HG02870 (cell line): Measurements from ENCODE around the gene ATP2C2.
"Not testable (repeated sequence)": the region's sequence is repeated elsewhere in the genome, so short reads cannot be mapped to it uniquely, and the experiment has no call there.

Experiments
- ATAC-seq: cut with Tn5 transposase; IDR thresholded peaks from one replicate; pipeline ENCODE4 v1.9.1; 2021; ENCODE audit warnings: mild to moderate bottlenecking, moderate library complexity; ENCODE audit not compliant: unreplicated experiment

The ATP2C2 gene

DNA sequence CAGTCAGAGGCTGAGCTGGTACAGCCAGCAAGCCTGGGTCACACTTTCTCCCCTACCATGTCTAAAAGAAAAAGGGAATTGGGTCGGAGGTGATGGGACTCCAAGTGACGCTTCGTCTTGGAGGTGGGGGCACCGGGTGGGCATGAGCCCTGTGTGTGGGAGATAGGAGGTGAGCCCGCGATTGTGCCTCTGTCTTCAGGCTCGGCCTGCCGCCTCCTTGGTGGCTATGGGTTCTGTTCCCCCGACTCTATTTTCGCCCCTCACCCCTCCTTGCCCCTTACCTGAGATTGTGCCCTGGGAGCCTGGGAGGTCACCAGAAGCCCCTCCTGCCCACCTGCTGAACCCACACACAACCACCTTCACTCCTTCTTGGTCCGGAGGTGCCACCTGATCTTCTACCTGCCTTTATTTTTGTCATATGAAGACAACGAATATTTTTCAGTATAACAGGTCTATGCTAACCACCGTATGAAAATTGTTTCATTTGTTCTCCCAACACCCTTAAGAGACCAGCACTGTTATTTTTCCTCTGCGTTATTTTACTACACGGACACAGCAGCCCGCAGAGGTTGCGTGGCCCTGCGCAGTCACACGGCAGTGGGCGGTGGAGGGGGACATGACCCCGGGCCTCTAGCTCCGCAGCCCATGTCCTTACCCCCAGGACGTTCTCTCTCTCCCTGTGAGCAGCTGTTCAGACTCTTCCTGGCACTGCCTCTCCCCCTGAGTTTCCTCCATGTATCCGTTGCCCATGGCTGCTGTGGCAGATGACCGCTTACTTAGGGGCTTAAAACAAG lies 49.9 kb downstream of the ATP2C2 start:
- no peak for ATAC-seq

DNA sequence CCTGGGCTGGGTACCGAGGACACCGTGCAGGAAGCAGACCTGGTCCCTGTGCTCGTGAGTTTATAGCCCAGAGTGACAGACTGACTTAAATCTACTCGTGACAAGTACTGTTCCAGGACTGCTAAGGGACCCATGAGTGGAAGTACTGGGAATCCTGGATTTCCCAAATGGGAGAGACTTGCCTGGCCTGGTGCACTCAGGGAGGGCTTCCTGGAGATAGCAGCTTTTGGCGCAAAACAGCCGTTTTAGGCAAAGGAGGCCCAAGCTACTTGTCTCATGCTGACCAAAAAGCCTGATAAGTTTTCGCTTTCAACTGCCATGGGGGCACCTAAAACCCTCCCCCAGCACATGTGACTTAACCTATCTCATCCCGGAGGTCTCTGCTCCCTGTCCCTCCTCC lies 51.4 kb downstream of the ATP2C2 start:
- no peak for ATAC-seq

DNA sequence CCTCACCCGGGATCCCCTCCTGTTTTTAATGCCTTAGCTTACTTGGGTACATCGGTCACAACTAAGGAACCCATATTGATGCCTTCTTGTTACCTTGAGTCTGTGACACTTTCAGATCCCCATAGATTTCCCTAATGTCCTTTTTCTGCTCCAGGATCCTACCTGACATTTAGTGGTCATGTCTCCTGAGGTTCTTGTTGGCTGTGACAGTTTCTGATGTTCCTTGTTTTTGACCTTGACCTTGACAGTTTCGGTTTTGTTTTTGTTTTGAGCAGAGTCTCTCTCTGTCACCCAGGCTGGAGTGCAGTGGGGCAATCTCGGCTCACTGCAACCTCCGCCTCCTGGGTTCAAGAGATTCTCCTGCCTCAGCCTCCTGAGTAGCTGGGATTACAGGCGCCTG lies 52.2 kb downstream of the ATP2C2 start:
- ATAC-seq, result not testable (repeated sequence)

DNA sequence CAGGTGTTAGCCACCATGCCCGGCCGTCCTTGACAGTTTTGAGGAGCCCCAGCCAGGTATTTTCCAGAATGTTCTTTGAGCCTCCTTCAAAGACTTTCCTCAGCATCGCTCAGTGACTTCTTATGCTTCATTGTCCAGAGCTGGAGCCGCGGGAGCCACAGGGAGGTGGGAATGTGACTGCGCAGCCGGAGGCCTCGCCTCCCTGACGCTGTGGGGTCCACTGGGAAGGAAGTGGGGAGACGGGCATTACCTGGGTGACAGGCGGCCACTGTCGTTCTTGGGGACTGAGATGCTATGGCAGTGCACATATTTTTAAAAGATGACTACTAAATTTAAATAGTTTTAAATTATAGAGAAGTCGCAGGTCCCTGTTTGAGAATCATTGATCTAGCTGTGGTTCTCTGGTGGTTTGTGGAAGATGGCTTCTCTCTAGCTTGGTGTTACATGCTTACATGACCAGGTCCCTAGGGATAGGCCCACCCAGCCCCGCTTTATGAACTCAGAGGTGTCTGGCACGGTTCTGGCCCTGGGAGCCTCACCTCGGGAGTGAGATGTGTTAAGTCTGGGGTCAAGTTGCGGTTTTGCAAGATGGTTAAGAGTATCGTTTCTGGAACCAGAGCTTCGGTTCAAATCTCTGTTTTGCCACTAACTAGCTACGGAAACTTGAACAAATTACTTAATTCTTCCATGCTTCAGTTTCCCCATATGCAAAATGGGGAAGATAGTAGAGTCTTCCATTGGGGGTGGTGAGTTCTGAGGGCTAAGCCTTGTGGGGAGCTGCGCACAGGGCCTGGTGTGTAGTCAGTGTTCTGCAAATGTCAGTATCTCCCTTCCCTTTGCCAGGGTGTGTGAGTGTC lies 53.0 kb downstream of the ATP2C2 start:
- no peak for ATAC-seq

DNA sequence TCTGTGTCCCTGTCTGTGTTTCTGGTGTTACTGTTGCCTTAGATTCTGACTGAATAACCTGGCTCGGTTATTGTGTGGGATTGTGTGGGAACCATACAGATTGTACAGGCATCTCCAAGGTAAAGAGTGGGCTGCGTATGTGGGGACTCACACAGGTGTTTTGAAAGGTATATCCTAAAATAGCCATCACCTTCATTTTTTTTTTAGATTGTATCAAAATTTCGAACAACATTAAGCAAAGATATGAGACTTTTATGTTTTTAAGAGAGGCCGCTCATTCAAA lies 53.5 kb downstream of the ATP2C2 start:
- no peak for ATAC-seq

DNA sequence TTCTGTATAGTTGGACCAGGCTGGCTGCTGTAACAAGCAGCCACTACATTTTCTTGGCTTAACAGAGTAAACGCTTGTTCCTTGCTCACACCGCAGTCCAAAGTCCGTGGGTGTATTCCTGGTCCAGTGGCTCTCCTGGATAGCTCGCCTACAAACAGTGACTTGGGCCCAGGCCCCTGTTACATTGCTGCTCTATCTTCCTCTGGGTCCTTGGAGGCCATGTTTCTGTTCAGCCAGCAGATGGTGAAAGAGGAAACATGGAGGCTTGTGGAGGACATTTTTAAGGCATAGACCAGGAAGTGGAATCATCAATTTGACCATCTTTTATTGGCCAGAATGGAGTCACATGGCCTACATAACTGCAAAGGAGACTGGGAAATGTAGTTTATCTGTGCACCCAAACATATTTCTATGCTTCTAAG lies 55.1 kb downstream of the ATP2C2 start:
- no peak for ATAC-seq

DNA sequence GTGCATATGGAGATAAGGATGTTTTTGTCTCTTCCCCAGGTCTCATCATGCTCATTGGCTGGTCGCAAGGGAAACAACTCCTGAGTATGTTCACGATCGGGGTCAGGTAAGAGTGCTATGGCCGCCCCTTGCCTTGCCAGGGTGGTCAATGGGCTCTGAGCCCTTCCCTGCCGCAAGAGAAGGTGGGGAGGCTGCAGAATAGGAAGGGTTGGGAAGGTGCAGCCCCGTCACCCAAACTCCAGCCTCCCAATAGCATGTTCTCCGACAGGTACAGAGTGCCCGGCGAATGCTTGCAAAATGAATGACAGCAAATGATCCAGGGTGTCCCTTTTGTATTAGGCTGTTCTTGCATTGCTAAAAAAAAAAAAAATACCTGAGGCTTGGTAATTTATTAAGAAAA lies 57.4 kb downstream of the ATP2C2 start:
- no peak for ATAC-seq

DNA sequence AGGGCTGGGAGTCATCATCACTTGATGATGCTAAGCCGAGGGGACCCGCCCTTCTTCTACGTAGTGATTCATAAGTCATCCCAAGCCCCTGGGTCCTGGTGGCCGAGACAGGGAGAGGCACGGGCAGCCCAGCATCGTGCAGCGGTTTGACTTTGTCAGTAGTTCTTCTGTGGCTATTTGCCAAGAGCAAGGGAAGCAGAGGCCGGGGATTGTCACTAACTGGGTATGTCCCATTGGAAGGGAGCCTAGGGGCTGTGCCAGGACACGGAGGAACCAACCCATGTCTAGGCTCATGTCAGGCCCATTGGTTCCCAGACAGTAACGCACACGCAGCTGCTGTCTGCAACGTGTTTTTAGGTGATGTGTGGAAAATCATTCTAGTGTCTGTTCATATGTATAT lies 58.5 kb downstream of the ATP2C2 start:
- ATAC-seq, result no peak

DNA sequence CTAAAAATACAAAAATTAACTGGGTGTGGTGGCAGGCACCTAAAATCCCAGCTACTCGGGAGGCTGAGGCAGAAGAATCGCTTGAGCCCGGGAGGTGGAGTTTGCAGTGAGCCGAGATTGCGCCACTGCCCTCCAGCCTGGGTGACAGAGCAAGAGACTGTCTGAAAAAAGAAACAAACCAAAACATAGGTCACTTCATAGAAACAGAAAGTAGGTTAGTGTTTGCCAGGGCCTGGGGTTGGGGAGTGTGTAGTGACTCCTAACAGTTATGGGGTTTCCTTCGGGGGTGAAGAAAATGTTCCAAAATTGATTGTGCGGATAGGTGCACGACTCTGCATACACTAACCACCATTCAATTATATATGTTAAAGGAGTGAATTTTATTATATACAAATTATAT lies 59.2 kb downstream of the ATP2C2 start:
- ATAC-seq, result no peak

DNA sequence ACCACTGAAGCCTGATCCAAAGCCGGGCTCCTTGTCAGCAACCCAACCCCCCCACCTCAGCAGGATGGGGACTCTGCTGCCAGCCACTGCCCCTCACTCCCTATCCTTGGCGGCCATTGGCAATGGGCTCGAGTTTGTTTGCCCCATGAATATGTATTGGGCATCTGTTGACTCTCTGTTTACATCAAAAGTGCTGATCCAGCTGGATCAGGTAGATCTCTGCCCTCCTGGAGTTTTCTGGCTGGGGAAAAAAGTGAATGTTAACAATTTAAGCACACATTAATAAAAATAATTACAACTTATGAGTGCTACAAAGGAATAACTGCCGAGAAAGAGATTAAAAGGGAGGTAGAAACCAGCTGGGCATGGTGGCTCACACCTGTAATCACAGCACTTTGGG lies 62.5 kb downstream of the ATP2C2 start:
- ATAC-seq, result no peak

DNA sequence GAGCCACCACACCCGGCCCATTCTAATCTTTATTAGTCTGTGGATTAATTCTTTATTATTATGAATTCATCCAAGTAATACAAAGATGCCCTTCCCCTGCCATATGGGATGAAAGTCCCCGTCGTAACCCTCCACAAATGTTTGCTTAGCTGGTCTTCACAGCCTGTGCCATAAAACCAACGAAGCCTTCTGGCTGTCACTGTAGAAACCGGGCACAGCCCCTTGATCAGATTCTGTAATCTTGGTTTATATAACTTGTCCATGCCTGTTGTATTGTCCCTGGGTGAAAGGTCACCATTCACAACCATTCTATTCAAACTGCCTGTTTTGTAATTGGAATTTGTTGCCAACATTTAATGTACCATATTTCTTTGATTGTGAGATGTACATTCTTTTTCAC lies 66.5 kb downstream of the ATP2C2 start:
- no peak for ATAC-seq

DNA sequence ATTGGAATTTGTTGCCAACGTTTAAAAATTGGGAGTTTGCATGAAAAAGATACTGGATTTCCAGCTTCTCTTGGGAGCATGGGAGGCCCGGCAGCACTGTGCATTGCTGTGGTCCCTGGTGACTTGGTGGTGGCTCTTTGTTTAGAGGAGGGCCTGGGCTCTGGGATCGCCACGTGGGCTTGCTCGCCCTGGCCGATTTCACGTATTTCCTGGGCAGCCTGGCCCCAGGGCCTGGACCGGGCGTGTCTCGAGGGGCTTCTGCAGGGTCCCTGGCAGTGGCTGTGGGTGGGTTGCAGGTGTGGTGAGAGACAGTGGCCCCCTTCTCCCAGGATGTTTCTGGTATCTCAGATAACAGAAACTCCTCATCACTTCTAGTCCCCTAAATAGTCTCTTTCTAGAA lies 67.9 kb downstream of the ATP2C2 start:
- ATAC-seq, result no peak

DNA sequence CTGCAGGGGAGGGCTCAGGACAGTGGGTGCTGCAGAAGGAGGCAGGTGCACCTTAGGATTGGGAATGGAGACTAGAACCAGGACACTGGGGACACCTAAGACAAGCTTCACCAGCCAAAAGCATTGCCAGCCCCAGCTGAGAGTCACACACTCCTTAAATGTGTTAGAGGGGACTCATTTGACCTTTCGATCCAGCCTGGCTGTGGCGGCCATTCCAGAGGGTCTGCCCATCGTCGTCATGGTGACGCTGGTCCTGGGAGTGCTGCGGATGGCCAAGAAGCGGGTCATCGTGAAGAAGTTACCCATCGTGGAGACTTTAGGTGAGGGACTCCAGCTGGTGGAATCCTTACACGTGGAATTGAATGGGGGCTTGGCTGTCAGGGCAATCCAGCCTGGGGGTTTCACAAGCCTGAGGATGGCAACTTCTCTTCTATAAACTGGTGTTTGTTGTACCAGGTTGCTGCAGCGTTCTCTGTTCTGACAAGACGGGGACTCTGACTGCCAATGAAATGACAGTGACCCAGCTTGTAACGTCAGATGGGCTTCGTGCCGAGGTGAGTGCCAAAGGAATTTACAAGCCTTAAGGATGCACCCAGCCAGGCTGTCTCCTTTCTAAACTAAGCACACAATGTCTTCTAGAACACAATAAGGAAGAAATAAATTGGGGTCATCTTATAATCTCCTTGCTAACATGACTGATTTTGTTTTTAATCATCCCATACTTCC lies 70.8 kb downstream of the ATP2C2 start:
- no peak for ATAC-seq

DNA sequence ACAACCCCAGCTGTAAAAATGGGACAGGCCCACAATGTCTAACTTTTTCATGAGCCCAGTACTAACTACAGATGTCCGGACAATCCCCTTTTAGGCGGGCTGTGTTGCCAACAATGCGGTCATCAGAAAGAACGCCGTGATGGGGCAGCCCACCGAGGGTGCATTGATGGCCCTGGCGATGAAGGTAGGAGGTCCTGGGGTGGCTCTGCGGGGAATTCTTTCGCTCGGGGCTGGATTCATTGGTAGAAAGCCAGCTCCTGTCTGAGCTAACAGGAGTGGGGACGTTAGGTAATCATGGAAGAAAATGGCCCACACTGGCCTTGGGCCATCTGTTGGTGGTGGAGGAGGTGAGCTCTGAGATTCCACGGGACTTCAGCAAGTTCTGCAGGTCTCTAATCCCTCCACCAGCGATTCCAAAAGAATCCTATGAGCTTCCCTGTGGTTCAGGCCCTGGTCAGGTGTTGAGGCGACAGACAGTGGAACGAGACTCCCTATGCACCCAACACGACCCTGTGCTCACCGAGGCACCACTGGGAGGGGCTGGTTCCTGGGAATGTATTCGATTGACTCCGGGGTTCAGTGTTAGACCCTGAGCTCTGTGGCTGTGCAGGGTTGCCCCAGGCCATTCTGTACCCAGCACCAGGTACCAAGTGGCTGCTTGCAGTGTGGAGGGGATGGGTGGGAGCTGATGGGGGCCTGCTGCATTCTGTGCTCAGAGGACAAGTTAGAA lies 74.2 kb downstream of the ATP2C2 start:
- no peak for ATAC-seq

DNA sequence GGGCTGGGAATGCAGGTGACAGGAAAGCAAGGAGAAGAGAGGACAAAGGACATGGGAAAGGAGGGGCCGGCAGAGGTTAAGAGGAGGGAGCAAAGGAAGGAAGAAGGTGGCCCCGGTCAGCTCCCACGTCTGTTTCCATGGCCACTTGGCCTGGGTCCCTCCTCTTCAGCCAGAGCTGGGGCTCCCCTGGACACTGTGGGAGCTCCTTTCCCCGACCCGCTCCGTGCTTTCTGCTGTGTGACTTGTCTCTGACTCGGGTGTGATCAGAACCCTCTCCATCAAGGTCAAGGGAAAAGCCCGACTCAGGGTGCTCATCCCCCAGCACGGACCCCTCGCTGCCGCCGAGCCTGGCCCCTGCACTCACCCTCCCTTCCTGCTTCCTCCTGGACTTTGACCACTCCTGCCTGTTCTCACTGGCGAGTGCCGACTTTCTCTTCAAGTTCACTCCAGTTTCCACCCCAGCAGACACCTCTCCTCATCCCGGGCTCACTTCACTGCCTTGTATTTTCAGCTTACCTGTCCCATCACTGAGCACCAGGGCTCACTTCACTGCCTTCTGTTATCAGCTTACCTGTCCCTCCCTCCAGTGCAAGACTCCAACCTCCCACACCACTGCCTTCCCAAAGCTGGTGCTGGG lies 74.9 kb downstream of the ATP2C2 start:
- no peak for ATAC-seq

DNA sequence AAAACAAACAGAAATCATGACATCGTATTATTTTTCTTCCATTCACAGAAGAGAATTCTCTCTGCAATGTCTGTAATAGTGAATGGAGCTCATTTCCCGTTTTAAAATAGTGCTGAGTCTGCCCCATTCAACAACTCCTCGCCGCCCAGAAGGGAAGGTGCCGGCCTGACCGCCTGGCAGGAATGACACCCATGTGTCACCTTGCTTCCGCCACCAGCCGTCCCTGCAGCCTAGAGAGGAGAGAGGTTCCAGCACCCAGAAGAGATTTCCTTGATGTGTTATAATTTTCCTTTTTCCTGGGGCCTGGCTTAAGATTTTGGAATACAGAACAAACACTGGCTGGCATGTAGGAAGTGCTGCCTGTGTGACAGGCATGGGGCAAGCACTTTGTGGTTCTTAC lies 76.1 kb downstream of the ATP2C2 start:
- no peak for ATAC-seq

DNA sequence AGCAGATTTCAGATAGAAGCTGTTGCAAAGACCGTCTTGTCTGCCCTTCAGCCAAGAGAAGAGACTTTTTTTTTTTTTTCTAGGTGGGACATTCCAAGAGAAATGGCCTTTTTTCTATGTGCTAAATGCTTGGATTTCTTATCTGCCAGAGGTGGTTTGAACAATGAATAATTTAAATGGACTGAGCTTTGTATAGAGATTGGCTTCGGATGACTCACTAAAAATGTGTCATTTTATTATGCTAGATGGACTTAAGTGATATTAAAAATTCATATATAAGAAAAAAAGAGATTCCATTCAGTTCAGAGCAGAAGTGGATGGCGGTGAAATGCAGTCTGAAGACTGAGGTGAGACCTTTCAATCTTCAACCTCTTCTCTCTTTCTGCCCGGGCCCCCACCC lies 77.7 kb downstream of the ATP2C2 start:
- ATAC-seq, result no peak

DNA sequence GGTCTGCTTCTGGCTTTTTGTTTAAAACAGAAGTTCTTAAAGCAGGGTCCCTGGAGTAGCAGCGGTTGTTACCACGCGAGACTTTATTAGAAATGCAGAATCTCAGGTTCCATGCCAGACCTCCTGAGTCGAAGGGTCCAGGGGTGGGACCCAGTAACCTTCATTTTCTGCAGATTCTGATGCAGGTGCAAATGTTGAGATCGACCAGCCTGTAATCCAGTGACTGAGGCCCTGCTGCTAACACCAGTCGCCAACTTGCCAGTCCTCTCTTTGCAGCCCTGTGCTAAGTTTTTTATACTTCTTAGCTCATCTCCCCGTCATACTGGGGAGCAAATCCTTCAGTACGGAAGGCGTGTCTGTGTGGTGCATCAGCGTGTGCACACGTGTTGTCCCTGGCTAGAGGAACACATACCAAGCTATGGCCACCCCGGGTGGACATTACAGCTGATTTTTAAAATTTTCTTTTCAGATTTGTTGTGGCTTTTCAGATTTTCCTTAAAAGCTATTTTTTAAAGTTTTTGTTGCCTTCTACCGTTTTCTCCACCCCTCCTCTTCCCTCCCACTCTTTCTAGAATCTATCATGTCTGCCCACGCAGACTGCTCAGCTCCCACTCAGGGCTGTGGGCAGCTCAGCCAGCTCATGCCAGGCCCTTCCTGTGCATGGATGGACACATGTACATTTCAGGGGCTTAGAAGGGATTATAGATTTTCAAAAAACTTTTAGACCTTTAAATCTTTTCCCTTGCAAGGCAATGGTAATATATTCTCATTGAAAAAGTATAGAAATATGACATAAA lies 78.5 kb downstream of the ATP2C2 start:
- no peak for ATAC-seq

DNA sequence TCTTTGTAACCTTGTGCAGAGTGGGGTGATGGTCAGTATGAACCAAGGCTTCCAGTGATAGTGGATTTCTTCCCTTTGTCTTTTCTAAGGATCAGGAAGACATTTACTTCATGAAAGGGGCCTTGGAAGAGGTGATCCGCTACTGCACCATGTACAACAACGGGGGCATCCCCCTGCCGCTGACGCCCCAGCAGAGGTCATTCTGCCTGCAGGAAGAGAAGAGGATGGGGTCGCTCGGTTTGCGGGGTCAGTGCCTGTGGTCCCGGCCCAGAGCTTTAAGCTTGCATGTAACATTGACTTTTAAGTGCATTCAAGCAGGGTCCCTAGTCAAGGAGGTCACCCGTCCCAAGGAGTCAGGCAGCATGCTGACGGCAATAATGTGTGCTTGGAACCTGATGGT lies 80.1 kb downstream of the ATP2C2 start:
- ATAC-seq, result no peak
